H1 (cell line): ENCODE measurements around the gene C2orf72. TPM values are rescaled to one million over a fixed set of nuclear protein-coding genes. Genes with fewer than 3 reads are reported as not detected.
A peak's percentile ranks its signal among the peaks of the same experiment; 100 is the strongest.

Experiments
- CTCF ChIA-PET: fragments of 300-600 bp; sonication (Branson Sonifier 250); formaldehyde crosslinking; loops from one replicate; lab custom pipeline; 2021; ENCODE audit not compliant: partially characterized antibody; lab: Charles Lee
- POLR2A ChIA-PET: fragments of 300-600 bp; sonication (Branson Sonifier 250); formaldehyde crosslinking; loops from one replicate; lab custom pipeline; 2021; ENCODE audit warnings: inconsistent platforms; ENCODE audit not compliant: partially characterized antibody; lab: Charles Lee
- DNase-seq, 2 experiments: peaks; one replicate each; pipeline versions ENCODE4 v3.0.0 to v3.0.0-alpha.2; 2010 to 2022; ENCODE audit warnings: low spot score in 2 of 2, low read depth in 1 of 2, mixed read lengths in 1 of 2
- FAIRE-seq: peaks from 2 replicates; lab custom pipeline; 2011; peaks lifted over from hg19 to GRCh38; lab: Jason Lieb, UNC
- H2AFZ ChIP-seq: 2 replicates; pipeline ENCODE4 v1.8.1; 2012; ENCODE audit warnings: low read length, inconsistent platforms
- H2AK5ac ChIP-seq: 2 replicates; pipeline ENCODE4 v1.6.1; 2013; ENCODE audit warnings: low read depth, low read length
- H2BK120ac ChIP-seq: replicated peaks from 2 replicates; pipeline ENCODE3; 2013; ENCODE audit warnings: low read depth, low read length, inconsistent platforms
- H2BK12ac ChIP-seq: 2 replicates; pipeline ENCODE4 v1.6.1; 2013; ENCODE audit warnings: low read depth, low read length
- H2BK15ac ChIP-seq: 2 replicates; pipeline ENCODE4 v1.6.1; 2013; ENCODE audit warnings: low read length
- H2BK20ac ChIP-seq: 2 replicates; pipeline ENCODE4 v1.6.1; 2013; ENCODE audit warnings: low read length
- H2BK5ac ChIP-seq: 2 replicates; pipeline ENCODE4 v1.6.1; 2013; ENCODE audit warnings: low read depth, low read length
- H3K14ac ChIP-seq: 2 replicates; pipeline ENCODE4 v1.6.1; 2013; ENCODE audit warnings: inconsistent platforms; ENCODE audit not compliant: insufficient read length
- H3K18ac ChIP-seq: 2 replicates; pipeline ENCODE4 v1.6.1; 2013; ENCODE audit warnings: low read length; ENCODE audit errors: extremely low read depth
- H3K23ac ChIP-seq: 2 replicates; pipeline ENCODE4 v1.6.1; 2013; ENCODE audit warnings: inconsistent platforms; ENCODE audit not compliant: insufficient read length
- H3K23me2 ChIP-seq: 2 replicates; pipeline ENCODE4 v1.6.1; 2013; ENCODE audit warnings: low read depth, low read length
- H3K27ac ChIP-seq: 2 replicates; pipeline ENCODE4 v1.6.1; 2011; ENCODE audit warnings: low read depth, low read length, inconsistent platforms
- H3K27me3 ChIP-seq, 4 experiments: replicated peaks in 1 of 4; 1 replicate in 1 of 4; 2 replicates in 3 of 4; pipeline versions ENCODE4 v1.6.1 to v1.8.1; 2011 to 2013; ENCODE audit warnings: low read length in 3 of 4, mild to moderate bottlenecking in 3 of 4, inconsistent platforms in 2 of 4, mixed read lengths in 2 of 4, moderate library complexity in 1 of 4; ENCODE audit not compliant: control insufficient read depth in 3 of 4, insufficient read depth in 3 of 4; ENCODE audit errors: extremely low read depth in 1 of 4
- H3K36me3 ChIP-seq, 4 experiments: 2 replicates each; pipeline versions ENCODE4 v1.6.1 to v1.8.1; 2011 to 2013; ENCODE audit warnings: mild to moderate bottlenecking in 4 of 4, low read length in 3 of 4, moderate library complexity in 2 of 4, control low read depth in 1 of 4, inconsistent platforms in 1 of 4; ENCODE audit not compliant: insufficient read depth in 4 of 4, control insufficient read depth in 2 of 4
- H3K4ac ChIP-seq: replicated peaks from 2 replicates; pipeline ENCODE3; 2013; ENCODE audit warnings: low read length, low read depth, mixed read lengths, inconsistent platforms; ENCODE audit not compliant: insufficient read length
- H3K4me1 ChIP-seq, 4 experiments: replicated peaks in 1 of 4; 1 replicate in 1 of 4; 2 replicates in 3 of 4; pipeline versions ENCODE4 v1.6.1 to v1.8.1; 2011 to 2013; ENCODE audit warnings: low read length in 3 of 4, inconsistent platforms in 2 of 4, mixed read lengths in 1 of 4; ENCODE audit not compliant: insufficient read depth in 4 of 4, control insufficient read depth in 3 of 4
- H3K4me2 ChIP-seq, 2 experiments: 2 replicates each; pipeline versions ENCODE4 v1.6.1 to v1.8.1; 2011 to 2013; ENCODE audit warnings: low read depth in 2 of 2, low read length in 2 of 2, control low read depth in 1 of 2, inconsistent platforms in 1 of 2, mild to moderate bottlenecking in 1 of 2; ENCODE audit not compliant: insufficient read depth in 1 of 2
- H3K4me3 ChIP-seq, 4 experiments: fragments of 200-600, 300-600 bp in 1 of 4; sonication (generic), shearing (Covaris generic), sonication (Bioruptor Twin) in 1 of 4; 2 replicates each; pipeline versions ENCODE4 v1.5.1 to v1.8.1; 2011 to 2016; ENCODE audit warnings: low read length in 4 of 4, low read depth in 3 of 4, control low read depth in 2 of 4, inconsistent platforms in 2 of 4, mild to moderate bottlenecking in 2 of 4, mixed read lengths in 1 of 4, moderate library complexity in 1 of 4; ENCODE audit not compliant: insufficient read depth in 2 of 4; ENCODE audit errors: extremely low read depth in 1 of 4
- H3K56ac ChIP-seq: replicated peaks from 2 replicates; pipeline ENCODE3; 2013; ENCODE audit warnings: low read depth, mild to moderate bottlenecking, mixed read lengths, low read length, inconsistent platforms; ENCODE audit not compliant: insufficient read length
- H3K79me1 ChIP-seq: 2 replicates; pipeline ENCODE4 v1.6.1; 2013; ENCODE audit warnings: low read depth, low read length, control low read depth
- H3K79me2 ChIP-seq, 2 experiments: 2 replicates each; pipeline versions ENCODE4 v1.6.1 to v1.8.1; 2012 to 2013; ENCODE audit warnings: low read length in 2 of 2, mild to moderate bottlenecking in 2 of 2, inconsistent platforms in 1 of 2; ENCODE audit not compliant: insufficient read depth in 2 of 2, control insufficient read depth in 1 of 2
- H3K9ac ChIP-seq, 4 experiments: replicated peaks in 1 of 4; 1 replicate in 1 of 4; 2 replicates in 3 of 4; pipeline versions ENCODE4 v1.6.1 to v1.8.1; 2011 to 2013; ENCODE audit warnings: low read depth in 3 of 4, low read length in 3 of 4, control low read depth in 2 of 4, mild to moderate bottlenecking in 2 of 4, moderate library complexity in 2 of 4, inconsistent platforms in 1 of 4; ENCODE audit errors: extremely low read depth in 1 of 4
- H3K9me3 ChIP-seq, 2 experiments: 2 replicates each; pipeline versions ENCODE4 v1.6.1 to v1.8.1; 2012 to 2013; ENCODE audit warnings: mild to moderate bottlenecking in 2 of 2, moderate library complexity in 2 of 2, control low read depth in 1 of 2, inconsistent platforms in 1 of 2, low read depth in 1 of 2, low read length in 1 of 2, mixed read lengths in 1 of 2; ENCODE audit not compliant: insufficient read depth in 2 of 2
- H4K20me1 ChIP-seq, 2 experiments: replicated peaks in 1 of 2; 2 replicates each; pipeline versions ENCODE3 to v1.8.1; 2011 to 2013; ENCODE audit warnings: inconsistent platforms in 2 of 2, low read length in 2 of 2, mild to moderate bottlenecking in 1 of 2; ENCODE audit not compliant: insufficient read depth in 2 of 2, control insufficient read depth in 1 of 2
- H4K5ac ChIP-seq: 2 replicates; pipeline ENCODE4 v1.6.1; 2013; ENCODE audit warnings: low read length, low read depth, mixed read lengths, inconsistent platforms; ENCODE audit not compliant: insufficient read length
- H4K8ac ChIP-seq: 2 replicates; pipeline ENCODE4 v1.8.0; 2013; ENCODE audit warnings: mild to moderate bottlenecking, moderate library complexity, low read length, inconsistent platforms; ENCODE audit not compliant: insufficient read depth; ENCODE audit errors: extremely low read depth
- H4K91ac ChIP-seq: replicated peaks from 2 replicates; pipeline ENCODE3; 2013; ENCODE audit warnings: low read length, mixed read lengths, inconsistent platforms; ENCODE audit not compliant: insufficient read length
- BCL11A ChIP-seq, 2 experiments: IDR thresholded peaks; one replicate each; pipeline ENCODE4 v1.6.1; 2011; ENCODE audit warnings: low read depth in 2 of 2, low read length in 2 of 2, mild to moderate bottlenecking in 2 of 2
- CEBPB ChIP-seq: IDR thresholded peaks from 2 replicates; pipeline ENCODE4 v1.6.1; 2012; ENCODE audit warnings: low read depth, low read length
- FOSL1 ChIP-seq: IDR thresholded peaks from 2 replicates; pipeline ENCODE4 v1.6.1; 2011; ENCODE audit warnings: mild to moderate bottlenecking, low read depth, low read length, moderate library complexity; ENCODE audit not compliant: insufficient read depth
- GABPA ChIP-seq: IDR thresholded peaks from 2 replicates; pipeline ENCODE4 v1.6.1; 2011; ENCODE audit warnings: mild to moderate bottlenecking, low read length, moderate library complexity, borderline replicate concordance; ENCODE audit not compliant: insufficient read depth
- JUN ChIP-seq: IDR thresholded peaks from 2 replicates; pipeline ENCODE4 v1.6.1; 2011; ENCODE audit warnings: low read depth, mild to moderate bottlenecking, improper control_type of control experiment, low read length
- NANOG ChIP-seq: IDR thresholded peaks from 2 replicates; pipeline ENCODE4 v1.6.1; 2011; ENCODE audit warnings: low read length, low read depth, mild to moderate bottlenecking, inconsistent platforms; ENCODE audit not compliant: insufficient read depth, poor library complexity, severe bottlenecking
- PHF8 ChIP-seq: fragments of 200-600 bp; sonication (generic); conservative IDR thresholded peaks from 2 replicates; pipeline ENCODE4 v1.7.1; 2012; ENCODE audit warnings: low read depth, mild to moderate bottlenecking, inconsistent platforms, low read length, moderate library complexity
- SIN3A ChIP-seq, 2 experiments: IDR thresholded peaks in 1 of 2; conservative IDR thresholded peaks in 1 of 2; 2 replicates each; pipeline ENCODE4 v1.6.1; 2011 to 2012; ENCODE audit warnings: low read length in 2 of 2, improper control_type of control experiment in 1 of 2, low read depth in 1 of 2, mild to moderate bottlenecking in 1 of 2
- TEAD4 ChIP-seq: IDR thresholded peaks from 2 replicates; pipeline ENCODE4 v1.6.1; 2012; ENCODE audit warnings: low read depth, low read length, inconsistent platforms, mixed read lengths
- YY1 ChIP-seq: IDR thresholded peaks from 2 replicates; pipeline ENCODE4 v1.6.1; 2011; ENCODE audit warnings: low read depth, mild to moderate bottlenecking, low read length
- ZNF274 ChIP-seq: IDR thresholded peaks from 2 replicates; pipeline ENCODE4 v1.7.0; 2012; ENCODE audit warnings: low read length, borderline replicate concordance; ENCODE audit errors: extremely low read depth
- WGBS, 2 experiments: shearing (Covaris generic) in 1 of 2; methylation state at CpG; one replicate each; pipeline versions ENCODE4 v1.1.6 to v1.1.7; 2013 to 2015; ENCODE audit warnings: low lambda C conversion rate in 2 of 2, mixed read lengths in 2 of 2, inconsistent platforms in 1 of 2, low coverage in 1 of 2, missing lambda C conversion rate in 1 of 2; ENCODE audit not compliant: insufficient replicate concordance in 2 of 2, insufficient coverage in 1 of 2, insufficient read length in 1 of 2; ENCODE audit errors: extremely low coverage in 1 of 2, missing lambda C conversion rate in 1 of 2; 5-methylcytosine and 5-hydroxymethylcytosine counted together
- polyA plus RNA-seq, 7 experiments: library from polyadenylated mRNA; depleted of rRNA in 3 of 7; stranded (reverse) in 5 of 7; unstranded in 2 of 7; fragments of >200 nt in 5 of 7; fragments of 200-250 nt in 2 of 7; gene quantifications; 1 replicate in 5 of 7; 2 replicates in 1 of 7; 4 replicates in 1 of 7; pipeline versions ENCODE4 v1.2.1 to v1.2.3, GENCODE V29; 2011 to 2013; ENCODE audit warnings: missing spikeins in 2 of 7, mixed read lengths in 2 of 7
- total RNA-seq: library from RNA; stranded (reverse); fragmentation: NEBNext Ultra II Directional; extraction: Animal tissue kit (Norgen Biotek cat#: 25700); gene quantifications from 2 replicates; pipeline ENCODE4 v1.2.1, GENCODE V29; 2021
- TF ChIP-seq, protein P1 (sequence below): IDR thresholded peaks from 2 replicates; pipeline ENCODE4 v1.6.1; 2012; ENCODE audit warnings: low read length, inconsistent platforms

C2orf72 gene
- total and polyA plus RNA-seq, 2 of the 8 experiments (the other 6 are each of a cell fraction or from before 2014, with no cell fraction given), result 1.1 to 1.7 TPM

DNA sequence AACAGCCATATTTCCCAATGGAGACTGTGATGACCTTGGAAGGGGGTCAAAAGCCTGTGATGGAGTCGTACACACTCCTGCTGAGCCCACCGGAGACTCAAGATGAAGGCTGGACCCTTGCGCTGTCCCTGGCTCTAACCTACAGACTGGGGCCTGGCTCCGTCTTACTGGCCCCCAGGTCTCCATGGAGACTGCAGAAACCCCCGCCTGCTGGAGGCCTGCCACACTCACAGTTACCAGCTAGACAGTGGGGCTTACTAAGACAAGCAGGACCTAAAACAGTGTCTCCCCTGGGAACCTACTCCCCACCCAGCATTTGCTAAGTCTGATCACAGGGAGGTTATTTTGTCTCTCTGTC lies 9.6 kb downstream of the C2orf72 start:
- CTCF ChIA-PET, result interaction anchor here (0.9 to 1.8 kb wide), 2 partner anchors 185 to 200 kb away, joined by 3 to 5 read pairs; no protein-coding TSS in a partner anchor

More for the DNA sequence above, 9.6 kb downstream of the C2orf72 start:
- Histone ChIP-seq H3K79me1 (no peaks in the 10 kb centered on the region), H3K4me1 (no peaks in the 10 kb centered on the region), H3K4me3 (no peak overlapping the region), H3K23ac (no peak overlapping the region), H2BK5ac (no peak overlapping the region), H3K56ac (no peak overlapping the region), H2AK5ac (no peak overlapping the region), H3K23me2 (no peaks in the 10 kb centered on the region), H3K79me2 (no peaks in the 10 kb centered on the region), H3K18ac (no peak overlapping the region), H3K36me3 (no peaks in the 10 kb centered on the region), H4K20me1 (no peaks in the 10 kb centered on the region)
- FAIRE-seq, result no peak
- no peak for DNase-seq
- 88% methylated on average over 5 of the region's 5 CpGs; no CpG with 5 or more reads in 1 of the 2 experiments for WGBS, 2 experiments
- POLR2A ChIA-PET, result no interaction called here
- TF ChIP-seq YY1, result no peak
- TF ChIP-seq NANOG, result no peak
- TF ChIP-seq TEAD4, result no peak
- TF ChIP-seq FOSL1, result no peak
- no peak for TF ChIP-seq SIN3A (conservative IDR thresholded peaks at IDR 0.05 in 1 of 2, IDR thresholded peaks at IDR 0.05 in 1 of 2; ENCODE audit: low read depth in 1 of 2, low read length in 2 of 2)
- no peak for TF ChIP-seq JUN
- TF ChIP-seq, protein P1, sequence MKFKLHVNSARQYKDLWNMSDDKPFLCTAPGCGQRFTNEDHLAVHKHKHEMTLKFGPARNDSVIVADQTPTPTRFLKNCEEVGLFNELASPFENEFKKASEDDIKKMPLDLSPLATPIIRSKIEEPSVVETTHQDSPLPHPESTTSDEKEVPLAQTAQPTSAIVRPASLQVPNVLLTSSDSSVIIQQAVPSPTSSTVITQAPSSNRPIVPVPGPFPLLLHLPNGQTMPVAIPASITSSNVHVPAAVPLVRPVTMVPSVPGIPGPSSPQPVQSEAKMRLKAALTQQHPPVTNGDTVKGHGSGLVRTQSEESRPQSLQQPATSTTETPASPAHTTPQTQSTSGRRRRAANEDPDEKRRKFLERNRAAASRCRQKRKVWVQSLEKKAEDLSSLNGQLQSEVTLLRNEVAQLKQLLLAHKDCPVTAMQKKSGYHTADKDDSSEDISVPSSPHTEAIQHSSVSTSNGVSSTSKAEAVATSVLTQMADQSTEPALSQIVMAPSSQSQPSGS, result no peak
- no peak for TF ChIP-seq ZNF274
- no peak for TF ChIP-seq GABPA
- TF ChIP-seq PHF8, result no peak
- TF ChIP-seq CEBPB, result no peak
- TF ChIP-seq BCL11A (IDR thresholded peaks at IDR 0.05; ENCODE audit: low read depth in 2 of 2, low read length in 2 of 2), result no peak
- TF ChIP-seq, all 59 proteins: peak for 0
- H4K91ac ChIP-seq, result no peak overlapping the region
- no peak overlapping the region for H2BK12ac ChIP-seq
- H3K4ac ChIP-seq, result no peak overlapping the region
- H2BK120ac ChIP-seq, result no peak overlapping the region
- peaks cover 0 to 14% (median 3%) of the 10 kb centered on the region in 4 experiments; a peak in 5 of 7 replicates for H3K27me3 ChIP-seq
- no peak overlapping the region for H3K27ac ChIP-seq
- H2AFZ ChIP-seq, result no peak overlapping the region
- H3K9ac ChIP-seq, result peak overlapping the region in 1 of 4 experiments; percentile 30; a peak in 1 of 7 replicates
- H3K9me3 ChIP-seq, result no peaks in the 10 kb centered on the region
- no peak overlapping the region for H2BK20ac ChIP-seq
- no peak overlapping the region for H3K14ac ChIP-seq
- no peak overlapping the region for H4K5ac ChIP-seq
- H4K8ac ChIP-seq, result no peak overlapping the region
- H3K4me2 ChIP-seq, result no peak overlapping the region
- no peak overlapping the region for H2BK15ac ChIP-seq
